Keratinocyte (primary cell): ENCODE data around the gene TMEM52. TPM values are rescaled to one million over a fixed set of nuclear protein-coding genes. Genes with fewer than 3 reads are reported as not detected.

Experiments
- DNase-seq: peaks from one replicate; pipeline ENCODE4 v3.0.0-alpha.2; 2011; ENCODE audit warnings: low read depth, missing footprints, low spot score
- FAIRE-seq: peaks from 2 replicates; lab custom pipeline; 2011; peaks lifted over from hg19 to GRCh38; lab: Jason Lieb, UNC
- H2AFZ ChIP-seq: 2 replicates; pipeline ENCODE4 v1.6.0; 2012; ENCODE audit warnings: low read length, control low read depth, inconsistent platforms; ENCODE audit not compliant: control insufficient read depth
- H3K27ac ChIP-seq: 2 replicates; pipeline ENCODE4 v1.5.1; 2011; ENCODE audit warnings: low read length; ENCODE audit not compliant: control insufficient read depth, insufficient read depth
- H3K27me3 ChIP-seq: 3 replicates; pipeline ENCODE4 v1.6.0; 2011; ENCODE audit warnings: low read length; ENCODE audit not compliant: control insufficient read depth, insufficient read depth; ENCODE audit errors: extremely low read depth
- H3K36me3 ChIP-seq, 2 experiments: 2 replicates in 1 of 2; 3 replicates in 1 of 2; pipeline ENCODE4 v1.5.1; 2011; ENCODE audit warnings: low read length in 2 of 2, mild to moderate bottlenecking in 1 of 2; ENCODE audit not compliant: control insufficient read depth in 2 of 2, insufficient read depth in 2 of 2; ENCODE audit errors: extremely low read depth in 1 of 2
- H3K4me1 ChIP-seq: 3 replicates; pipeline ENCODE4 v1.5.1; 2011; ENCODE audit warnings: low read length; ENCODE audit not compliant: control insufficient read depth, insufficient read depth; ENCODE audit errors: extremely low read depth
- H3K4me2 ChIP-seq: 3 replicates; pipeline ENCODE4 v1.6.0; 2011; ENCODE audit warnings: low read depth, low read length; ENCODE audit not compliant: control insufficient read depth, insufficient read depth; ENCODE audit errors: extremely low read depth
- H3K4me3 ChIP-seq, 3 experiments: fragments of 200-600 bp in 1 of 3; sonication (generic) in 1 of 3; 2 replicates in 2 of 3; 3 replicates in 1 of 3; pipeline ENCODE4 v1.5.1; 2011 to 2016; ENCODE audit warnings: low read length in 3 of 3, mild to moderate bottlenecking in 3 of 3, control low read depth in 2 of 3, inconsistent platforms in 1 of 3, low read depth in 1 of 3, mixed read lengths in 1 of 3, mixed run types in 1 of 3, moderate library complexity in 1 of 3; ENCODE audit not compliant: control insufficient read depth in 2 of 3, insufficient read depth in 2 of 3; ENCODE audit errors: extremely low read depth in 1 of 3
- H3K79me2 ChIP-seq: 2 replicates; pipeline ENCODE4 v1.6.0; 2012; ENCODE audit warnings: low read length; ENCODE audit not compliant: control insufficient read depth, insufficient read depth
- H3K9ac ChIP-seq: 3 replicates; pipeline ENCODE4 v1.6.0; 2011; ENCODE audit warnings: low read length; ENCODE audit not compliant: control insufficient read depth, insufficient read depth; ENCODE audit errors: extremely low read depth
- H3K9me1 ChIP-seq: 3 replicates; pipeline ENCODE4 v1.6.0; 2011; ENCODE audit warnings: low read length; ENCODE audit not compliant: control insufficient read depth, insufficient read depth; ENCODE audit errors: extremely low read depth
- H3K9me3 ChIP-seq: 2 replicates; pipeline ENCODE4 v1.5.1; 2012; ENCODE audit warnings: low read depth, low read length; ENCODE audit not compliant: control insufficient read depth
- H4K20me1 ChIP-seq: 3 replicates; pipeline ENCODE4 v1.6.0; 2011; ENCODE audit warnings: low read length; ENCODE audit not compliant: control insufficient read depth, insufficient read depth; ENCODE audit errors: extremely low read depth
- EZH2 ChIP-seq: IDR thresholded peaks from one replicate; pipeline ENCODE4 v1.6.1; 2012; ENCODE audit warnings: inconsistent platforms, mild to moderate bottlenecking, low read length, moderate library complexity
- dilution Hi-C: fragments of 300-500 bp; cut with MboI; formaldehyde crosslinking; loops from one replicate; pipeline ENCODE4 v1.7.0; 2020; ENCODE audit warnings: low sequenced_read_pairs; ENCODE audit not compliant: extremely low pct_ligation_motif_present
- polyA plus RNA-seq, 5 experiments: library from polyadenylated mRNA; depleted of rRNA in 3 of 5; stranded (reverse) in 3 of 5; stranded (forward) in 1 of 5; unstranded in 1 of 5; fragments of >200 nt; gene quantifications; 1 replicate in 1 of 5; 2 replicates in 3 of 5; 3 replicates in 1 of 5; pipeline versions ENCODE4 v1.2.1 to v1.2.3, GENCODE V29; 2011 to 2012; ENCODE audit warnings: missing spikeins in 2 of 5, low read depth in 1 of 5, low replicate concordance in 1 of 5
- TF ChIP-seq, protein P1 (sequence below), 3 experiments: IDR thresholded peaks in 1 of 3; conservative IDR thresholded peaks in 1 of 3; optimal IDR thresholded peaks in 1 of 3; 2 replicates in 2 of 3; 3 replicates in 1 of 3; pipeline versions ENCODE3 to v1.5.1; 2011; ENCODE audit warnings: low read length in 3 of 3, mild to moderate bottlenecking in 3 of 3, moderate library complexity in 2 of 3, control low read depth in 1 of 3, inconsistent platforms in 1 of 3; ENCODE audit not compliant: insufficient read depth in 2 of 3; ENCODE audit errors: extremely low read depth in 1 of 3

Gene TMEM52
- polyA plus RNA-seq, 1 donor (not counting 4 experiments of a cell fraction or from before 2014, with no cell fraction given): 0.10 TPM

DNA sequence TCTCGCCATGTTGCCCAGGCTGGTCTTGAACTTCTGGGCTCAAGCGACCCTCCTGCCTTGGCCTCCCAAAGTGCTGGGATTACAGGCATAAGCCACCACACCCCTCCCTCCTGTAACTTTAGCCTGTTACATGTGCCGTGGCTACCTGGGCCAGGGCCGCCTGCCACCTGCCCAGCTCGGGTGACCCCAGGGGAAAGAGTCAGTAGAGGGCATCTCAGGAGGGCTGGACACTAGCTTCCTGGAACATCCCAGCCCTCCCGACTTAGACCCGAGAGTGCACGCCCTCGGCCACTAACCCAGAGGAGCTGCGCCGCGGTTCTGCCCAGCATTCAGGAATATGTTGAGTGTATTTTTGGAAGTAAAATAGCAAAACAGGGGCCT, 40.4 kb upstream of the TMEM52 start:
- TF ChIP-seq EZH2: no peak
- TF ChIP-seq, protein P1, sequence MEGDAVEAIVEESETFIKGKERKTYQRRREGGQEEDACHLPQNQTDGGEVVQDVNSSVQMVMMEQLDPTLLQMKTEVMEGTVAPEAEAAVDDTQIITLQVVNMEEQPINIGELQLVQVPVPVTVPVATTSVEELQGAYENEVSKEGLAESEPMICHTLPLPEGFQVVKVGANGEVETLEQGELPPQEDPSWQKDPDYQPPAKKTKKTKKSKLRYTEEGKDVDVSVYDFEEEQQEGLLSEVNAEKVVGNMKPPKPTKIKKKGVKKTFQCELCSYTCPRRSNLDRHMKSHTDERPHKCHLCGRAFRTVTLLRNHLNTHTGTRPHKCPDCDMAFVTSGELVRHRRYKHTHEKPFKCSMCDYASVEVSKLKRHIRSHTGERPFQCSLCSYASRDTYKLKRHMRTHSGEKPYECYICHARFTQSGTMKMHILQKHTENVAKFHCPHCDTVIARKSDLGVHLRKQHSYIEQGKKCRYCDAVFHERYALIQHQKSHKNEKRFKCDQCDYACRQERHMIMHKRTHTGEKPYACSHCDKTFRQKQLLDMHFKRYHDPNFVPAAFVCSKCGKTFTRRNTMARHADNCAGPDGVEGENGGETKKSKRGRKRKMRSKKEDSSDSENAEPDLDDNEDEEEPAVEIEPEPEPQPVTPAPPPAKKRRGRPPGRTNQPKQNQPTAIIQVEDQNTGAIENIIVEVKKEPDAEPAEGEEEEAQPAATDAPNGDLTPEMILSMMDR (optimal IDR thresholded peaks at IDR 0.05 in 1 of 3, IDR thresholded peaks at IDR 0.05 in 1 of 3, conservative IDR thresholded peaks at IDR 0.05 in 1 of 3; ENCODE audit: extremely low read depth in 1 of 3, insufficient read depth in 2 of 3, low read length in 3 of 3): no peak
- DNase-seq (no peak), FAIRE-seq (no peak)
- Histone ChIP-seq H3K79me2 (no peaks in the 10 kb centered on the region), H3K36me3 (no peaks in the 10 kb centered on the region), H2AFZ (no peak overlapping the region), H3K4me2 (no peak overlapping the region), H4K20me1 (no peaks in the 10 kb centered on the region), H3K9me1 (no peaks in the 10 kb centered on the region), H3K9ac (no peak overlapping the region), H3K4me1 (peaks cover 6% of the 10 kb centered on the region), H3K4me3 (no peak overlapping the region), H3K27ac (no peak overlapping the region), H3K9me3 (no peaks in the 10 kb centered on the region), H3K27me3 (peaks cover 13% of the 10 kb centered on the region)
- dilution Hi-C loops: no loop called here

DNA sequence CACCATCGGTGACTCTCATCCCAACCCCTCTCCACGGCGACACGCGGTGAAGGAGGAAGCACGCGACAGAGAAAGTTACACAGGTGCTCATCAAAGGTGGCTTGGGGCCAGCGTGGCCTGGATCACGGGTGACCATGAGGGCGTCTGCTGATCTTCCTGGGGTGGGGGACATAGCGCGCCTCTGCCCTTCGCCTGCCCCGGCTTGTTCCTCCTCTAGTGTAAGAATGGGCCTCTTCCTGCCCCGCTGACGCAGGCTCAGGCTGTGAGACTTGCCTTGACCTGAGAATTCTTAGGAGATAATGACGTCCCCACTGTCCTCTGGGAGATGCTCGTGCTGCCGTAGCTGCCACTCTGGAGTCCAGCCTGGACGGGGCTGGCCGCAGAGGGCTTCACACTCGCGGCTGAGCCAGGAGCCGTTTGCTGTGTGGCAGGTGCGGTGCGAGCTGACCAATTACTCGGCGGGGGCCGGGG, 39.0 kb upstream of the TMEM52 start:
- Histone ChIP-seq H2AFZ (no peak overlapping the region), H3K36me3 (no peaks in the 10 kb centered on the region), H3K9me1 (no peaks in the 10 kb centered on the region), H3K79me2 (no peaks in the 10 kb centered on the region), H3K4me1 (peaks cover 6% of the 10 kb centered on the region), H3K9ac (no peak overlapping the region), H3K27ac (no peak overlapping the region), H3K4me2 (no peak overlapping the region), H4K20me1 (no peaks in the 10 kb centered on the region), H3K9me3 (no peaks in the 10 kb centered on the region), H3K4me3 (no peak overlapping the region), H3K27me3 (peaks cover 13% of the 10 kb centered on the region)
- dilution Hi-C loops: no loop called here
- FAIRE-seq (no peak), DNase-seq (no peak)
- no peak for TF ChIP-seq EZH2
- TF ChIP-seq, protein P1 (optimal IDR thresholded peaks at IDR 0.05 in 1 of 3, IDR thresholded peaks at IDR 0.05 in 1 of 3, conservative IDR thresholded peaks at IDR 0.05 in 1 of 3; ENCODE audit: extremely low read depth in 1 of 3, insufficient read depth in 2 of 3, low read length in 3 of 3): no peak
